Endodermal cell (in vitro differentiated cells): ENCODE results near the gene ZFAND5. TPM values are rescaled to one million over a fixed set of nuclear protein-coding genes. Genes with fewer than 3 reads are reported as not detected.

Source experiments
- DNase-seq: peaks from one replicate; pipeline ENCODE4 v3.0.0-alpha.2; 2017
- H3K27ac ChIP-seq: 2 replicates; pipeline ENCODE4 v1.5.1; 2013; ENCODE audit warnings: mild to moderate bottlenecking, low read depth, low read length, moderate library complexity
- H3K27me3 ChIP-seq: 2 replicates; pipeline ENCODE4 v1.6.1; 2013; ENCODE audit warnings: mild to moderate bottlenecking, low read length, moderate library complexity; ENCODE audit not compliant: insufficient read depth, control insufficient read depth, poor library complexity, severe bottlenecking
- H3K36me3 ChIP-seq: 2 replicates; pipeline ENCODE4 v1.7.0; 2013; ENCODE audit warnings: mild to moderate bottlenecking, low read length, moderate library complexity; ENCODE audit not compliant: control insufficient read depth, insufficient read depth
- H3K4me1 ChIP-seq: one replicate; pipeline ENCODE4 v1.7.0; 2013; ENCODE audit warnings: low read length; ENCODE audit not compliant: control insufficient read depth, insufficient read depth
- H3K4me3 ChIP-seq: 2 replicates; pipeline ENCODE4 v1.5.1; 2013; ENCODE audit warnings: mild to moderate bottlenecking, low read length, moderate library complexity
- H3K9ac ChIP-seq: 2 replicates; pipeline ENCODE4 v1.6.1; 2013; ENCODE audit warnings: mild to moderate bottlenecking, low read length, moderate library complexity; ENCODE audit not compliant: poor library complexity, severe bottlenecking; ENCODE audit errors: extremely low read depth
- H3K9me3 ChIP-seq: 2 replicates; pipeline ENCODE4 v1.6.1; 2013; ENCODE audit warnings: mild to moderate bottlenecking, low read length, moderate library complexity; ENCODE audit not compliant: control insufficient read depth
- H3K27ac Mint-ChIP-seq: 2 replicates; pipeline ENCODE4 v1.8.0; 2020; ENCODE audit warnings: mixed read lengths
- H3K27me3 Mint-ChIP-seq: 2 replicates; pipeline ENCODE4 v1.8.0; 2021; ENCODE audit warnings: mild to moderate bottlenecking, mixed read lengths; ENCODE audit not compliant: insufficient read depth
- H3K36me3 Mint-ChIP-seq: 2 replicates; pipeline ENCODE4 v1.8.0; 2020; ENCODE audit warnings: low read depth, mixed read lengths
- H3K4me1 Mint-ChIP-seq: 2 replicates; pipeline ENCODE4 v1.8.0; 2020; ENCODE audit warnings: mixed read lengths
- H3K4me3 Mint-ChIP-seq: 2 replicates; pipeline ENCODE4 v1.8.0; 2020; ENCODE audit warnings: mild to moderate bottlenecking, moderate library complexity, mixed read lengths
- H3K9me3 Mint-ChIP-seq: 2 replicates; pipeline ENCODE4 v1.8.0; 2020; ENCODE audit warnings: mild to moderate bottlenecking, mixed read lengths
- WGBS, 2 experiments: methylation state at CpG; one replicate each; pipeline versions ENCODE4 v1.1.5 to v1.1.7; 2013; ENCODE audit warnings: missing lambda C conversion rate in 2 of 2, mixed read lengths in 1 of 2; ENCODE audit not compliant: insufficient coverage in 1 of 2, insufficient read length in 1 of 2; 5-methylcytosine and 5-hydroxymethylcytosine counted together
- total RNA-seq, 2 donors: library from RNA; stranded (reverse); fragmentation: NEBNext Ultra II Directional in 1 of 2; extraction: Animal tissue kit (Norgen Biotek cat#: 25700) in 1 of 2; gene quantifications; 2 replicates in 1 of 2; 3 replicates in 1 of 2; pipeline ENCODE4 v1.2.1, GENCODE V29; 2021
- TF ChIP-seq, protein P1 (sequence below): fragments of 200-600 bp; sonication (generic); conservative IDR thresholded peaks from 2 replicates; pipeline ENCODE4 v1.5.0; 2021; ENCODE audit warnings: antibody characterized with exemption, mild to moderate bottlenecking

The ZFAND5 gene
- total RNA-seq, 2 donors from 2014 or later: 121 to 137 TPM

- no peak overlapping the region for H3K4me3 Mint-ChIP-seq
Observed at GRCh38 chr9:72360324-72360723, 4.7 kb downstream of the ZFAND5 start.

GRCh38 chr9:72356041-72356582 is 8.9 kb downstream of the ZFAND5 start:
- no peak overlapping the region for H3K27ac ChIP-seq
- Mint-ChIP-seq H3K9me3 (no peaks in the 10 kb centered on the region), H3K27me3 (peaks cover 4% of the 10 kb centered on the region), H3K4me3 (no peak overlapping the region), H3K4me1 (peaks cover 30% of the 10 kb centered on the region), H3K27ac (no peak overlapping the region), H3K36me3 (peaks cover 74% of the 10 kb centered on the region)
- H3K36me3 ChIP-seq: peaks cover 76% of the 10 kb centered on the region
- H3K9me3 ChIP-seq: no peaks in the 10 kb centered on the region
- DNase-seq: no peak
- peaks cover under 1% of the 10 kb centered on the region for H3K27me3 ChIP-seq
- TF ChIP-seq, protein P1, sequence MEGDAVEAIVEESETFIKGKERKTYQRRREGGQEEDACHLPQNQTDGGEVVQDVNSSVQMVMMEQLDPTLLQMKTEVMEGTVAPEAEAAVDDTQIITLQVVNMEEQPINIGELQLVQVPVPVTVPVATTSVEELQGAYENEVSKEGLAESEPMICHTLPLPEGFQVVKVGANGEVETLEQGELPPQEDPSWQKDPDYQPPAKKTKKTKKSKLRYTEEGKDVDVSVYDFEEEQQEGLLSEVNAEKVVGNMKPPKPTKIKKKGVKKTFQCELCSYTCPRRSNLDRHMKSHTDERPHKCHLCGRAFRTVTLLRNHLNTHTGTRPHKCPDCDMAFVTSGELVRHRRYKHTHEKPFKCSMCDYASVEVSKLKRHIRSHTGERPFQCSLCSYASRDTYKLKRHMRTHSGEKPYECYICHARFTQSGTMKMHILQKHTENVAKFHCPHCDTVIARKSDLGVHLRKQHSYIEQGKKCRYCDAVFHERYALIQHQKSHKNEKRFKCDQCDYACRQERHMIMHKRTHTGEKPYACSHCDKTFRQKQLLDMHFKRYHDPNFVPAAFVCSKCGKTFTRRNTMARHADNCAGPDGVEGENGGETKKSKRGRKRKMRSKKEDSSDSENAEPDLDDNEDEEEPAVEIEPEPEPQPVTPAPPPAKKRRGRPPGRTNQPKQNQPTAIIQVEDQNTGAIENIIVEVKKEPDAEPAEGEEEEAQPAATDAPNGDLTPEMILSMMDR: no peak
- no peak overlapping the region for H3K9ac ChIP-seq
- peaks cover 22% of the 10 kb centered on the region for H3K4me1 ChIP-seq
- H3K4me3 ChIP-seq: no peak overlapping the region
- 93 to 98% methylated on average over 8 of the region's 8 CpGs for WGBS, 2 experiments

More at GRCh38 chr9:72360324-72360723, 4.7 kb downstream of the ZFAND5 start:
- TF ChIP-seq, protein P1: no peak
- Mint-ChIP-seq H3K36me3 (peaks cover 73% of the 10 kb centered on the region), H3K4me1 (peaks cover 47% of the 10 kb centered on the region), H3K27ac (no peak overlapping the region), H3K27me3 (no peaks in the 10 kb centered on the region), H3K9me3 (no peaks in the 10 kb centered on the region)
- Histone ChIP-seq H3K9me3 (no peaks in the 10 kb centered on the region), H3K4me3 (peak overlapping the region; percentile 100), H3K9ac (no peak overlapping the region), H3K4me1 (peaks cover 29% of the 10 kb centered on the region), H3K27me3 (no peaks in the 10 kb centered on the region), H3K27ac (no peak overlapping the region), H3K36me3 (peaks cover 75% of the 10 kb centered on the region)
- no peak for DNase-seq

- peaks cover 67% of the 10 kb centered on the region for H3K36me3 ChIP-seq
- Mint-ChIP-seq H3K9me3 (no peaks in the 10 kb centered on the region), H3K36me3 (peaks cover 66% of the 10 kb centered on the region), H3K27me3 (peaks cover 4% of the 10 kb centered on the region), H3K4me3 (no peak overlapping the region), H3K4me1 (peaks cover 29% of the 10 kb centered on the region), H3K27ac (no peak overlapping the region)
- TF ChIP-seq, protein P1: no peak
- H3K4me3 ChIP-seq: no peak overlapping the region
- no peak for DNase-seq
- peaks cover 7% of the 10 kb centered on the region for H3K27me3 ChIP-seq
- WGBS, 2 experiments: 94 to 97% methylated on average over 3 to 4 of the region's 4 CpGs
- H3K27ac ChIP-seq: no peak overlapping the region
- peaks cover 20% of the 10 kb centered on the region for H3K4me1 ChIP-seq
- H3K9me3 ChIP-seq: no peaks in the 10 kb centered on the region
- no peak overlapping the region for H3K9ac ChIP-seq
Observed at GRCh38 chr9:72355153-72355552, 9.9 kb downstream of the ZFAND5 start.
